ENCODE results near the gene DMKN. TPM values are rescaled to one million over a fixed set of nuclear protein-coding genes. Genes with fewer than 3 reads are reported as not detected.

Gene DMKN
- total RNA-seq, 1 experiment from 2014 or later = 5.6 TPM

DNA sequence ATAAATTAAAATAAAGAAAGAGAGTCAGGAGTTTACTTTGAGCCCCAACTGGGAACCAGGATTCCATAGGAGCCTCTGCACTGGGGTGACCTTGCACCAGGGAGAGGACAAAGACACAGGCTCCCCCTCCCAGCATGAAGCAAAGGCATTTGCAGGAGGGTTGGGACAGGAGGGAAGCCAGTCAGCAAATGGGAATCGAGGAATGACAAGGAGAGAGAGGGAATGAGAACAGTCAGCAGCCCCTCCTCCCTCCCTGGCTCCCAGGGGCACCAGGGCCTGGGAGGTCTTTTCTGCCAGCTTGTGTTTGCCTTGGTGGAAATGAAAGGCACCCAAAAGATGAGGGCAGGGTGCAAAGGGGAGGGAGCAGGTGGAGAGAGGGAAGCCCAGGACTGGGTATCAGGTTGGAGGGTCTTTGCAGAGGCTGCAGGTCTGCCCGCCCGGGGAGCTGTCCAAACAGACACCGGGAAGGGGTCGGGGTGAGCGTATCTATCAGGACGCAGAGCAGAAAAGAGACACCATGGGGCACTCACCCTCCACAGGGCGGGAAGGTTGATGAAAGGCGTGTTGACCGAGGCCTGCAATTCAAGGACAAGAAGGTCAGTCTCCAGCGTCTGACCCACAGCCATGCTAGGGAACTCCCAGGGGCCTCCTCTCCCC lies 10.9 kb upstream of the DMKN start:
- Histone ChIP-seq H3K36me3 (ENCODE audit: control insufficient read depth, insufficient read depth, low read length) (no peaks in the 10 kb centered on the region), H3K4me1 (ENCODE audit: control insufficient read depth, insufficient read depth, low read length) (no peaks in the 10 kb centered on the region), H3K27me3 (ENCODE audit: control insufficient read depth, insufficient read depth, low read length) (no peaks in the 10 kb centered on the region), H3K27ac (ENCODE audit: low read length) (no peak overlapping the region), H3K9me3 (ENCODE audit: control insufficient read depth, insufficient read depth, low read depth, low read length) (no peaks in the 10 kb centered on the region), H3K4me3 (ENCODE audit: low read depth in 2 of 2, low read length in 2 of 2) (no peak overlapping the region)
- ChIA-PET POLR2A (no interaction called here), CTCF (no interaction called here)
- no peak for DNase-seq (ENCODE audit: low read depth, low spot score)
- BruUV-seq (replicated peaks) = no TSS peak
- in situ Hi-C loops (cut with HindIII; ENCODE audit: low pct_unique_long_range_greater_than_20kb, low sequenced_read_pairs) = no loop called here
- TF ChIP-seq, protein P1, sequence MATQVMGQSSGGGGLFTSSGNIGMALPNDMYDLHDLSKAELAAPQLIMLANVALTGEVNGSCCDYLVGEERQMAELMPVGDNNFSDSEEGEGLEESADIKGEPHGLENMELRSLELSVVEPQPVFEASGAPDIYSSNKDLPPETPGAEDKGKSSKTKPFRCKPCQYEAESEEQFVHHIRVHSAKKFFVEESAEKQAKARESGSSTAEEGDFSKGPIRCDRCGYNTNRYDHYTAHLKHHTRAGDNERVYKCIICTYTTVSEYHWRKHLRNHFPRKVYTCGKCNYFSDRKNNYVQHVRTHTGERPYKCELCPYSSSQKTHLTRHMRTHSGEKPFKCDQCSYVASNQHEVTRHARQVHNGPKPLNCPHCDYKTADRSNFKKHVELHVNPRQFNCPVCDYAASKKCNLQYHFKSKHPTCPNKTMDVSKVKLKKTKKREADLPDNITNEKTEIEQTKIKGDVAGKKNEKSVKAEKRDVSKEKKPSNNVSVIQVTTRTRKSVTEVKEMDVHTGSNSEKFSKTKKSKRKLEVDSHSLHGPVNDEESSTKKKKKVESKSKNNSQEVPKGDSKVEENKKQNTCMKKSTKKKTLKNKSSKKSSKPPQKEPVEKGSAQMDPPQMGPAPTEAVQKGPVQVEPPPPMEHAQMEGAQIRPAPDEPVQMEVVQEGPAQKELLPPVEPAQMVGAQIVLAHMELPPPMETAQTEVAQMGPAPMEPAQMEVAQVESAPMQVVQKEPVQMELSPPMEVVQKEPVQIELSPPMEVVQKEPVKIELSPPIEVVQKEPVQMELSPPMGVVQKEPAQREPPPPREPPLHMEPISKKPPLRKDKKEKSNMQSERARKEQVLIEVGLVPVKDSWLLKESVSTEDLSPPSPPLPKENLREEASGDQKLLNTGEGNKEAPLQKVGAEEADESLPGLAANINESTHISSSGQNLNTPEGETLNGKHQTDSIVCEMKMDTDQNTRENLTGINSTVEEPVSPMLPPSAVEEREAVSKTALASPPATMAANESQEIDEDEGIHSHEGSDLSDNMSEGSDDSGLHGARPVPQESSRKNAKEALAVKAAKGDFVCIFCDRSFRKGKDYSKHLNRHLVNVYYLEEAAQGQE (IDR thresholded peaks at IDR 0.05; ENCODE audit: insufficient read depth in 1 of 2, low read depth in 2 of 2, low read length in 1 of 2) = 0 out of 4 replicates have a peak, but pooled peaks of 1 of the 2 experiments have one; percentile 22
- TF ChIP-seq SIN3A (IDR thresholded peaks at IDR 0.05; ENCODE audit: borderline replicate concordance, insufficient read depth, low read depth, low read length) = no peak
- intact Hi-C loops (cut with micrococcal nuclease; ENCODE audit: unreplicated experiment) = no loop called here
- no peak for ATAC-seq

DNA sequence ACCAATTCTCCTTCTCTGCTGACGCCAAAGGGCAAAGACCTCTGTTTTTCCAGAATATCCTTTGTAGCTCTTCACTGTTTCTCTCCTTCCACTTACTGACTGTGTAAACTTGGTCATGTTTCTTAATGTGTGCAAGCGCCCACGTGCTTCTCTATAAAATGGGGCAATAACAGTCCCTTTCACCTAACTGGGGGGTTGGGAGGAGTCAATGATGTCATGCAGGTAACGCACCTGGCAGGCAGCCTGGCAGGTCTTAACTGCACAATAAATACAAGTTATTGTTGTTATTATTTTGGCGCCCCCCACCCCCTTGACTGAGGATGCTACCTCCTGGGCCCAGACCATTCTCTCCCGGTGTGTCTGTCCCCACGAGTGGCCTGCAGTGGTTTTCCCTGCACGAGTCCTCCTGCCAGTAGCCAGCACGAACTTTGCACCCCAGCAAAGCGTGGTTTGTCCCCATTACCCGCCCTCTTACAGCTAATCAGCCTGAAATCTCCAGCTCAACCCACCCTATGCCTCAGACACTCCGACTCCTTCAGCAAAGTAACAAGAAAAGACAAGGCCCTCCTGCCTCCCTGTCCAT lies 9.4 kb upstream of the DMKN start:
- BruUV-seq (replicated peaks) = no TSS peak
- POLR2A ChIA-PET = no interaction called here
- no peak overlapping the region for H3K4me3 ChIP-seq (ENCODE audit: low read depth in 2 of 2, low read length in 2 of 2)
- no peaks in the 10 kb centered on the region for H3K27me3 ChIP-seq (ENCODE audit: control insufficient read depth, insufficient read depth, low read length)
- no peaks in the 10 kb centered on the region for H3K9me3 ChIP-seq (ENCODE audit: control insufficient read depth, insufficient read depth, low read depth, low read length)
- H3K27ac ChIP-seq (ENCODE audit: low read length) = no peak overlapping the region
- intact Hi-C loops (cut with micrococcal nuclease; ENCODE audit: unreplicated experiment) (no loop called here), in situ Hi-C loops (cut with HindIII; ENCODE audit: low pct_unique_long_range_greater_than_20kb, low sequenced_read_pairs) (no loop called here)
- TF ChIP-seq, protein P1 (IDR thresholded peaks at IDR 0.05; ENCODE audit: insufficient read depth in 1 of 2, low read depth in 2 of 2, low read length in 1 of 2) = no peak
- TF ChIP-seq POLR2AphosphoS5 (IDR thresholded peaks at IDR 0.05; ENCODE audit: low read depth, low read length) = no peak
- TF ChIP-seq SIN3A (IDR thresholded peaks at IDR 0.05; ENCODE audit: borderline replicate concordance, insufficient read depth, low read depth, low read length) = no peak
- TF ChIP-seq TCF7L2 (IDR thresholded peaks at IDR 0.05; ENCODE audit: low read depth, low read length) = no peak
- TF ChIP-seq, protein P2, sequence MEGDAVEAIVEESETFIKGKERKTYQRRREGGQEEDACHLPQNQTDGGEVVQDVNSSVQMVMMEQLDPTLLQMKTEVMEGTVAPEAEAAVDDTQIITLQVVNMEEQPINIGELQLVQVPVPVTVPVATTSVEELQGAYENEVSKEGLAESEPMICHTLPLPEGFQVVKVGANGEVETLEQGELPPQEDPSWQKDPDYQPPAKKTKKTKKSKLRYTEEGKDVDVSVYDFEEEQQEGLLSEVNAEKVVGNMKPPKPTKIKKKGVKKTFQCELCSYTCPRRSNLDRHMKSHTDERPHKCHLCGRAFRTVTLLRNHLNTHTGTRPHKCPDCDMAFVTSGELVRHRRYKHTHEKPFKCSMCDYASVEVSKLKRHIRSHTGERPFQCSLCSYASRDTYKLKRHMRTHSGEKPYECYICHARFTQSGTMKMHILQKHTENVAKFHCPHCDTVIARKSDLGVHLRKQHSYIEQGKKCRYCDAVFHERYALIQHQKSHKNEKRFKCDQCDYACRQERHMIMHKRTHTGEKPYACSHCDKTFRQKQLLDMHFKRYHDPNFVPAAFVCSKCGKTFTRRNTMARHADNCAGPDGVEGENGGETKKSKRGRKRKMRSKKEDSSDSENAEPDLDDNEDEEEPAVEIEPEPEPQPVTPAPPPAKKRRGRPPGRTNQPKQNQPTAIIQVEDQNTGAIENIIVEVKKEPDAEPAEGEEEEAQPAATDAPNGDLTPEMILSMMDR (IDR thresholded peaks at IDR 0.05) = no peak
- ATAC-seq (no peak), DNase-seq (ENCODE audit: low read depth, low spot score) (no peak)
- H3K36me3 ChIP-seq (ENCODE audit: control insufficient read depth, insufficient read depth, low read length) = no peaks in the 10 kb centered on the region
- CTCF ChIA-PET = no interaction called here
- H3K4me1 ChIP-seq (ENCODE audit: control insufficient read depth, insufficient read depth, low read length) = no peaks in the 10 kb centered on the region

All from Panc1 (cell line).